SH-SY5Y (cell line): ENCODE measurements around the gene ATP6V1G3.

ENCODE experiments used
- GATA2 ChIP-seq: IDR thresholded peaks from 2 replicates; pipeline ENCODE4 v1.6.1; 2011; ENCODE audit warnings: mild to moderate bottlenecking, low read depth, low read length
- GATA3 ChIP-seq: IDR thresholded peaks from 2 replicates; pipeline ENCODE4 v1.6.1; 2011; ENCODE audit warnings: low read depth, mild to moderate bottlenecking, low read length, moderate library complexity

DNA sequence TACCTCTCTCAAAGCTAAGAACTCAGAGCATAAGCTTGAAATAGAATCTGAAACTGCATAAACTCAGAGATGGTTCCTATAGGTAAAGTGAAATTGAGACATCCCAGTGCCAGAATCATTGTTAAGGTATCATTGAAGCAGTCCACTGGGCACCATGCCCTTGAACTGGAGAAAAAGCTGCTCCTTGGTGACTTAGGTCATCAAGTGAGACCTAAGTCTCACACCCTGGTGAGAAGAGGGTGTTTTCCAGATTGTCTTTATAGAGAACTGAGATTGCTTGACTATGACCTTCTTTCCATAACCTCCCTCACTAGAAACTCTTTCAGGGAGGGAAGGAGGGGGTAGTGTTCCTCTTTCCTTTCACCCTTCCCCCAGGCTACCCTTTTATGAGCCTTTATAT lies 9.4 kb upstream of the ATP6V1G3 start:
- TF ChIP-seq GATA2 (no peak), GATA3 (no peak)
